ENCODE data around the gene CTDNEP1.

DNA sequence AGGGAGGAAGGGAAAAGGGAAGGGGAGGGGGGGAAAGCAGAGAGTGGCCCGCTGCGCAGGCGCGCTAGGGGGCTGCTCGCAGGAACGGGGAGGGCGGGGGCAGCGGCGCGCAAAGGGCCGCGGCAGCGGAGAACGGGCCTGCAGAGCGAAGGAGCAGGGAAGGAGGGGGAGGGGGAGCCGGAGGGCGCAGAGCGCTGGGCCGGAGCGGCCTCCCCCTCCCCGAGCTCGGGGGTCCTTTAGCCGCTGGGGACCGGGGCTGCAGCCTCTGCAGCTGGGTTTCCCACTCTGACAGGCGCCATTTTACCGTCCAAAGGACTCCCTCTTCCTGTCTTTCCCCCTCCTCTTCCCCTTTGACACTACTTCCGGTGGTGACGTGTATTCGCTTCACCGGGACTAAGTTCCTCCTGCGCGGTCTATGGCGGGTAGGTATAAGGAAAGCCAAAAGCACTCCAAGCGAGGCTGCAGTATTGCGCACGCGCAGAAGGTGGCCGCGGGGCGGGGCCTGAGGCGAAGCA is at the start of gene CTDNEP1:
- TF ChIP-seq TARDBP (IDR thresholded peaks at IDR 0.05), result no peak
- TF ChIP-seq LEF1 (IDR thresholded peaks at IDR 0.05; ENCODE audit: borderline replicate concordance), result no peak
- TF ChIP-seq L3MBTL2 (conservative IDR thresholded peaks at IDR 0.05), result no peak
- no peak for TF ChIP-seq ARNT (IDR thresholded peaks at IDR 0.05)
- no peak for TF ChIP-seq FOXA1 (IDR thresholded peaks at IDR 0.05)
- TF ChIP-seq SP1 (IDR thresholded peaks at IDR 0.05), result no peak
- no peak for TF ChIP-seq HDGF (IDR thresholded peaks at IDR 0.05; ENCODE audit: borderline replicate concordance)
- TF ChIP-seq FOXK2 (IDR thresholded peaks at IDR 0.05), result no peak
- no peak for TF ChIP-seq BHLHE40 (IDR thresholded peaks at IDR 0.05; ENCODE audit: borderline replicate concordance)
- TF ChIP-seq SUZ12 (IDR thresholded peaks at IDR 0.05), result no peak
- no peak for TF ChIP-seq NFRKB (IDR thresholded peaks at IDR 0.05)

All from HEK293T (cell line).